Measurements from ENCODE around the gene UBE2A. TPM values are rescaled to one million over a fixed set of nuclear protein-coding genes. Genes with fewer than 3 reads are reported as not detected.

Gene UBE2A
- total RNA-seq, 4 donors from 2014 or later, result 32.2 to 39.7 (median 35.9) TPM

DNA sequence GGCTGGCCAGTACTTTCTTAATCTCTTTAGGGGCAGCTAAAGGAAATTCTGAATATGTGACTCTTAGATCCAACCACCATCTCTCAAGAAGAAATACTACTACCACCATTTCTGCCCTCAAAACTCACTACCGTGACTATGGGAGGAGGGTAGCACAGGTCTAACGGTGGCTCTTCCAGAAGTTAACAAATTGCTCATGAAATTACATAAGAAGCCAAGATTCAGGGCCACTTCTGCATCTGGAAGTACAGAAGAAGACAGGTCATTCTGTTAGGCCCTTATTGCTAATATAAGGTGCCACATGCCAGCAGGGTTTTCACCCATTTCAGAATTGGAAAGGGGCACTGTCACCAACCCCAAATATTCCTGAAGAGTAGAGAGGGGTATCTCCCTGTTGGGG is 51.5 kb downstream of the UBE2A start:
- TF ChIP-seq POLR2A (IDR thresholded peaks at IDR 0.05) (no peak), POLR2AphosphoS5 (IDR thresholded peaks at IDR 0.05) (no peak), EP300 (IDR thresholded peaks at IDR 0.05) (no peak)
- TF ChIP-seq, protein P1, sequence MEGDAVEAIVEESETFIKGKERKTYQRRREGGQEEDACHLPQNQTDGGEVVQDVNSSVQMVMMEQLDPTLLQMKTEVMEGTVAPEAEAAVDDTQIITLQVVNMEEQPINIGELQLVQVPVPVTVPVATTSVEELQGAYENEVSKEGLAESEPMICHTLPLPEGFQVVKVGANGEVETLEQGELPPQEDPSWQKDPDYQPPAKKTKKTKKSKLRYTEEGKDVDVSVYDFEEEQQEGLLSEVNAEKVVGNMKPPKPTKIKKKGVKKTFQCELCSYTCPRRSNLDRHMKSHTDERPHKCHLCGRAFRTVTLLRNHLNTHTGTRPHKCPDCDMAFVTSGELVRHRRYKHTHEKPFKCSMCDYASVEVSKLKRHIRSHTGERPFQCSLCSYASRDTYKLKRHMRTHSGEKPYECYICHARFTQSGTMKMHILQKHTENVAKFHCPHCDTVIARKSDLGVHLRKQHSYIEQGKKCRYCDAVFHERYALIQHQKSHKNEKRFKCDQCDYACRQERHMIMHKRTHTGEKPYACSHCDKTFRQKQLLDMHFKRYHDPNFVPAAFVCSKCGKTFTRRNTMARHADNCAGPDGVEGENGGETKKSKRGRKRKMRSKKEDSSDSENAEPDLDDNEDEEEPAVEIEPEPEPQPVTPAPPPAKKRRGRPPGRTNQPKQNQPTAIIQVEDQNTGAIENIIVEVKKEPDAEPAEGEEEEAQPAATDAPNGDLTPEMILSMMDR (IDR thresholded peaks at IDR 0.05), result no peak

More for the DNA sequence above, 51.5 kb downstream of the UBE2A start:
- ATAC-seq, result no peak
- Histone ChIP-seq H3K4me1 (no peaks in the 10 kb centered on the region), H3K27ac (no peak overlapping the region), H3K27me3 (no peaks in the 10 kb centered on the region), H3K36me3 (peaks cover 0 to 23% of the 10 kb centered on the region in 2 donors), H3K4me3 (no peak overlapping the region), H3K9me3 (no peaks in the 10 kb centered on the region)
- WGBS, 2 donors (ENCODE audit: low coverage in 1 of 2), result no CpG with 5 or more reads among the region's 2 CpGs

Other genes with a start within 250 kb of the UBE2A start
- gene SLC25A43, start 175.2 kb upstream of the UBE2A start, total RNA-seq, result 10 to 100 TPM in 3 of 4 donors, 1 to 10 TPM in 1; 7.9 to 18.0 (median 14.3) TPM
- gene SLC25A5, start 106.1 kb upstream of the UBE2A start, total RNA-seq, result 100 to 1,000 TPM; 165 to 302 (median 209) TPM
- gene STEEP1, start 9.2 kb upstream of the UBE2A start, total RNA-seq, result 10 to 100 TPM; 20.2 to 26.0 (median 22.5) TPM
- 1 to 10 TPM; 5.7 to 9.2 (median 6.0) TPM for gene NKRF, start 31.9 kb downstream of the UBE2A start, total RNA-seq
- 10 to 100 TPM; 19.3 to 97.9 (median 40.6) TPM for gene SEPTIN6, start 118.6 kb downstream of the UBE2A start, total RNA-seq
- gene SOWAHD, start 184.0 kb downstream of the UBE2A start, total RNA-seq, result under 1 TPM in 1 of 4 donors, not detected in 3; 0.27 TPM
- 1,000 to 10,000 TPM; 1,536 to 5,996 (median 3,784) TPM for gene RPL39, start 217.1 kb downstream of the UBE2A start, total RNA-seq

All from gastroesophageal sphincter (tissue), 4 donors.